ENCODE results near the gene NUDCD3.

NUDCD3 gene

DNA sequence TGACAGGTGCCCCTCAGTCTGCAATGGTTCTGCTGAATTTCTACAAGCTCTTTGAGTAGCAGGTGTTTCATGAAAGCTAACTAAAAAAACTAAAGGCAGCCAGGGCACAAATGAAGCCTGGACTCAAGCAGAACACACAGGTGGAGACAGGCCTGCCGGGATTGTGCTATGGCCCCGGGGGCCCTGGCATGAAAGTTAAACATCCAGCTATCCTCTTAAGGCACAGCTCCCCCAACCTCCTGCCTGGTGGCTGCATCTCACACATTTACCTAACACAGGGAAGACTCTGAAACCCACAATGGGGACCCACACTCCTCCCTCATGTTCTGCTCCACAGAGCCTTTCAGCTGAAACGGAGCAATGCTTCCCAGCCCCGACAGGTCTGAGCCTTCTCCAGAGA is 88.8 kb downstream of the NUDCD3 start:
- peaks cover 4% of the 10 kb centered on the region; the same call in 1 of the 2 replicates for H3K36me3 ChIP-seq (replicated peaks; ENCODE audit: insufficient read depth, low read length)

DNA sequence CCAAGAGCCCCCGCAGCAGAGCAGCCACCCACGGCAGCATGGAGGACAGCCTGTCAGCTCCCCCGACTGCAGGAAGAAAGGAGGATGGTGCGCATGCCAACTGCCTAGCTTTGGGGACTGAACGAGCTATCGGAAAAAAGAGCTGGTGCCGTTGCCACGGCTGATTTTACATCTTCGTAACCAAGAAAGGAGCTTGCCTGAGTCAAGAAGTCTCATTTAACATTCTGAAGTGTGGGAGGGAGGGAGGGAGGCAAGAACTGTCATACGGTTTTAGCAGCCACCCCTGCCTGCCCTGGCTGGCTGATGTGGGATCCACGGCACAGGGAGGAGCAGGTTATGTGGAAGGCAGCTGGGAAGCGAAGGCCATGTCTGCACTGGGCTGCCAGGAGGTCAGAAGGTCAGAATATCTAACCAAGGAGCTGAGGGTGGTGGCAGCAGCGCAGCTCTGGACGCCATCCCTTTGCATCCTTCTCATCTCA is 90.4 kb downstream of the NUDCD3 start:
- Histone ChIP-seq H3K36me3 (replicated peaks; ENCODE audit: insufficient read depth, low read length) (peaks cover 4% of the 10 kb centered on the region; the same call in 1 of the 2 replicates), H3K9me2 (replicated peaks; ENCODE audit: insufficient read depth, low read length) (no peaks in the 10 kb centered on the region)

More for the DNA sequence above, 88.8 kb downstream of the NUDCD3 start:
- TF ChIP-seq EZH2 (optimal IDR thresholded peaks at IDR 0.05; ENCODE audit: low read depth, low read length) (no peak), EZH2phosphoT487 (IDR thresholded peaks at IDR 0.05; ENCODE audit: low read length) (no peak)
- TF ChIP-seq, protein P1, sequence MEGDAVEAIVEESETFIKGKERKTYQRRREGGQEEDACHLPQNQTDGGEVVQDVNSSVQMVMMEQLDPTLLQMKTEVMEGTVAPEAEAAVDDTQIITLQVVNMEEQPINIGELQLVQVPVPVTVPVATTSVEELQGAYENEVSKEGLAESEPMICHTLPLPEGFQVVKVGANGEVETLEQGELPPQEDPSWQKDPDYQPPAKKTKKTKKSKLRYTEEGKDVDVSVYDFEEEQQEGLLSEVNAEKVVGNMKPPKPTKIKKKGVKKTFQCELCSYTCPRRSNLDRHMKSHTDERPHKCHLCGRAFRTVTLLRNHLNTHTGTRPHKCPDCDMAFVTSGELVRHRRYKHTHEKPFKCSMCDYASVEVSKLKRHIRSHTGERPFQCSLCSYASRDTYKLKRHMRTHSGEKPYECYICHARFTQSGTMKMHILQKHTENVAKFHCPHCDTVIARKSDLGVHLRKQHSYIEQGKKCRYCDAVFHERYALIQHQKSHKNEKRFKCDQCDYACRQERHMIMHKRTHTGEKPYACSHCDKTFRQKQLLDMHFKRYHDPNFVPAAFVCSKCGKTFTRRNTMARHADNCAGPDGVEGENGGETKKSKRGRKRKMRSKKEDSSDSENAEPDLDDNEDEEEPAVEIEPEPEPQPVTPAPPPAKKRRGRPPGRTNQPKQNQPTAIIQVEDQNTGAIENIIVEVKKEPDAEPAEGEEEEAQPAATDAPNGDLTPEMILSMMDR (IDR thresholded peaks at IDR 0.05; ENCODE audit: low read length): no peak
- no peaks in the 10 kb centered on the region for H4K20me1 ChIP-seq (ENCODE audit: insufficient read depth, low read length)
- H3K4me3 ChIP-seq (ENCODE audit: low read length): no peak overlapping the region
- H3K4me1 ChIP-seq (ENCODE audit: low read length): no peaks in the 10 kb centered on the region
- no peaks in the 10 kb centered on the region for H3K27me3 ChIP-seq (replicated peaks; ENCODE audit: insufficient read depth, low read length)
- no peaks in the 10 kb centered on the region for H3F3A ChIP-seq (ENCODE audit: insufficient read depth, low read length)
- H3K9ac ChIP-seq (ENCODE audit: low read length): no peak overlapping the region
- H2AFZ ChIP-seq (ENCODE audit: low read length): no peak overlapping the region
- H3K27ac ChIP-seq (ENCODE audit: low read length): no peak overlapping the region
- no peaks in the 10 kb centered on the region for H3K9me2 ChIP-seq (replicated peaks; ENCODE audit: insufficient read depth, low read length)
- no peak for DNase-seq
- H3K9me3 ChIP-seq (replicated peaks; ENCODE audit: insufficient read depth, low read length): no peaks in the 10 kb centered on the region
- no peak overlapping the region for H3K4me2 ChIP-seq (ENCODE audit: low read depth, low read length)
- H3K79me2 ChIP-seq (ENCODE audit: low read length): peaks cover 38% of the 10 kb centered on the region

DNA sequence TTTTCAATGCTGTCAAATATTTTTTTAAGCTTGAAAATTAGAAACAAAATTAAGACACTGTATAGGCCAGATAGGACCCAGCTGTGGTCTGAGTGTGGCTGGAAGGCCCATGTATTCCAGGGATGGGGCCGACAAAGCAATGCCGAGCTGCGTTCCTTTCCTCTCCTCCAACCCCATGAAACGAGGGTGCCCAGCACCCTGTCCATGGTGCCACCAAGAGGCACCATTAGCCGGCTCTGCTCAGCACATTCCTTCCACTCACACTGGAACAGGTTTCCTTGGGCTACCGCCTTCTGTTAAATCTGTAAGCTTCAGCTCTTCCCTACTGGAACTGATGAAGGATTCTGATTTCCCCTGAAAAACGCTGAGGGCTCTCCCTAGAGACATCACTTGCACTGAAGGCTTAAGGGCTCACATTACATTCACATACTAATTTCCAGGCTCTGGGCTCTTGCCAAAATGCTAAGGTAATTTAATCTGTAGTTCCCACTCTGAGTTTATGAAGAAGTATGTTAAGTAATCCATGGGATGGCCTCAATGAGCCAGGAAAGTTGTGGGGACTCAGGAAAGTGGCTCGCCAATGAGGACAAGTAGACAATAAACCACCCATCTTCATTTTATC is 91.4 kb downstream of the NUDCD3 start:
- Histone ChIP-seq H2AFZ (ENCODE audit: low read length) (no peak overlapping the region), H3K9me2 (replicated peaks; ENCODE audit: insufficient read depth, low read length) (no peaks in the 10 kb centered on the region), H3K79me2 (ENCODE audit: low read length) (peaks cover 18% of the 10 kb centered on the region), H4K20me1 (ENCODE audit: insufficient read depth, low read length) (no peaks in the 10 kb centered on the region), H3K9me3 (replicated peaks; ENCODE audit: insufficient read depth, low read length) (no peaks in the 10 kb centered on the region), H3K9ac (ENCODE audit: low read length) (no peak overlapping the region), H3F3A (ENCODE audit: insufficient read depth, low read length) (no peaks in the 10 kb centered on the region), H3K4me1 (ENCODE audit: low read length) (no peaks in the 10 kb centered on the region), H3K36me3 (replicated peaks; ENCODE audit: insufficient read depth, low read length) (peaks cover 4% of the 10 kb centered on the region; the same call in 1 of the 2 replicates), H3K4me2 (ENCODE audit: low read depth, low read length) (no peak overlapping the region), H3K27ac (ENCODE audit: low read length) (no peak overlapping the region), H3K4me3 (ENCODE audit: low read length) (no peak overlapping the region), H3K27me3 (replicated peaks; ENCODE audit: insufficient read depth, low read length) (no peaks in the 10 kb centered on the region)
- TF ChIP-seq EZH2phosphoT487 (IDR thresholded peaks at IDR 0.05; ENCODE audit: low read length) (no peak), EZH2 (optimal IDR thresholded peaks at IDR 0.05; ENCODE audit: low read depth, low read length) (no peak)
- TF ChIP-seq, protein P1 (IDR thresholded peaks at IDR 0.05; ENCODE audit: low read length): no peak
- no peak for DNase-seq

More for the DNA sequence above, 90.4 kb downstream of the NUDCD3 start:
- Histone ChIP-seq H3K27ac (ENCODE audit: low read length) (no peak overlapping the region), H3K27me3 (replicated peaks; ENCODE audit: insufficient read depth, low read length) (no peaks in the 10 kb centered on the region), H3K9me3 (replicated peaks; ENCODE audit: insufficient read depth, low read length) (no peaks in the 10 kb centered on the region), H3K4me3 (ENCODE audit: low read length) (no peak overlapping the region), H3K4me2 (ENCODE audit: low read depth, low read length) (no peak overlapping the region), H2AFZ (ENCODE audit: low read length) (no peak overlapping the region), H3F3A (ENCODE audit: insufficient read depth, low read length) (no peaks in the 10 kb centered on the region), H3K9ac (ENCODE audit: low read length) (no peak overlapping the region), H4K20me1 (ENCODE audit: insufficient read depth, low read length) (no peaks in the 10 kb centered on the region), H3K79me2 (ENCODE audit: low read length) (peaks cover 25% of the 10 kb centered on the region), H3K4me1 (ENCODE audit: low read length) (no peaks in the 10 kb centered on the region)
- DNase-seq: no peak
- TF ChIP-seq EZH2 (optimal IDR thresholded peaks at IDR 0.05; ENCODE audit: low read depth, low read length): no peak
- TF ChIP-seq, protein P1 (IDR thresholded peaks at IDR 0.05; ENCODE audit: low read length): no peak
- TF ChIP-seq EZH2phosphoT487 (IDR thresholded peaks at IDR 0.05; ENCODE audit: low read length): no peak

Data from MM.1S (cell line).